Upper lobe of left lung (tissue), 4 donors: Measurements from ENCODE around the gene SLC44A5.

Experiments used
- CTCF ChIP-seq, 6 experiments: fragments of 450-650 bp in 4 of 6; fragments of 200-600 bp in 2 of 6; sonication (generic) in 2 of 6; IDR thresholded peaks; one replicate each; pipeline ENCODE4 v1.5.1; 2016 to 2019; ENCODE audit warnings: antibody characterized with exemption in 6 of 6
- EP300 ChIP-seq, 4 donors: sonication (generic); formaldehyde crosslinking; IDR thresholded peaks; one replicate each; pipeline ENCODE4 v1.5.1; 2017; ENCODE audit warnings: antibody characterized with exemption in 4 of 4, control low read depth in 2 of 4
- POLR2A ChIP-seq, 4 donors: fragments of 450-650 bp; IDR thresholded peaks; one replicate each; pipeline ENCODE4 v1.5.1; 2016 to 2017; ENCODE audit warnings: antibody characterized with exemption in 4 of 4, mild to moderate bottlenecking in 2 of 4
- POLR2AphosphoS5 ChIP-seq, 2 donors: sonication (generic); formaldehyde crosslinking; IDR thresholded peaks; one replicate each; pipeline ENCODE4 v1.5.1; 2017; ENCODE audit warnings: antibody characterized with exemption in 2 of 2

- TF ChIP-seq CTCF (IDR thresholded peaks at IDR 0.05) (no peak), EP300 (IDR thresholded peaks at IDR 0.05) (no peak), POLR2A (IDR thresholded peaks at IDR 0.05) (no peak), POLR2AphosphoS5 (IDR thresholded peaks at IDR 0.05) (no peak)
These were observed 318.9 kb downstream of the SLC44A5 start for GRCh38 chr1:75292013-75292412.
